ENCODE measurements around the gene DUOXA1. TPM values are rescaled to one million over a fixed set of nuclear protein-coding genes. Genes with fewer than 3 reads are reported as not detected.
A peak's percentile ranks its signal among the peaks of the same experiment; 100 is the strongest.

The DUOXA1 gene
- total RNA-seq, 1 experiment from 2014 or later = 0.09 TPM

DNA sequence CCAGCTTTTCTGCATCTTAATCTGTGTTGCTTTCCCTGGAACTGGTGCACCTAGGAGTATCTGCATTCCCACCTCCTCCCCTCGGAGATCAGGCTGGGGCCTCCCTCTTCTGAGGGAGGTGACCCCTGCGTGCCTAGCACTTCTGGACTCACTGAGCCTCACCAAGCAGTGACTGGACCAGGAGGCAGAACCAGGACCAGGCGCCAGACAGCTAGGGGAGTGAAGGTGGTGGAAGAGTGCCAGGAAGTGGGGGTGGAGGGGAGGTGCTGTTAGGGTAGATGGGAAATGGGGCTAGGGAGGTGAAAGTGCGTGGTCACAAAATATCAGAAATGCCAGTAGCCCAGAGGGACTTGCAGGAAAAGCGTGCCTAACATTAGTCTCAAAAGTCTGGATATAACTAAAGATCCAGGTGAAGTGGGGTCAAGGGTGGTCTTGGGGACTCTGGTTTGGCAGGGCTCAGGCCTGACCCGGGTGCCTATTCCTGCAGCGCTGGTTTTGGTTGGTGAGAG, 14.3 kb downstream of the DUOXA1 start (continued):
- no peak for TF ChIP-seq STAT6 (CRISPR knock-in tag; conservative IDR thresholded peaks at IDR 0.05; ENCODE audit: low read depth)

DNA sequence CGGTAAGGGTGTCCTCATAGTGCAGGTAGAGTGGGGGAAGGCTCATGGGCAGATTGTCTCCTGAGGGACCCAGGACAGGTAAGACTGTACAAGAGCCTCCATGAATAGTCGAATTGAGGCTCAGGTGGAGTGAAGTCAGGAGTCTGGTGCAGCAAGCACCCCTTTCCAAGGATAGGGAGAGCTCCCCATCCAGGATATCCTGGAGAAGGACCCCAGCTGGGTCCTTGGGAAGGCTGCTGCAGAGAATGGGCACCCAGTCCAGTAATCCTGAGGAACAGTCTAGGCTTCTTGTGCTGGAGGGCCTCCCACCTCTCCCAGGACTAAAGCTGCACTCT, 15.0 kb downstream of the DUOXA1 start:
- Mint-ChIP-seq H3K4me1 (peaks cover 44% of the 10 kb centered on the region), H3K27me3 (ENCODE audit: low read depth) (peaks cover 100% of the 10 kb centered on the region), H3K9me3 (no peaks in the 10 kb centered on the region), H3K36me3 (no peaks in the 10 kb centered on the region), H3K27ac (no peak overlapping the region), H3K4me3 (peak overlapping the region; percentile 64)
- no peak for TF ChIP-seq FOXJ3 (CRISPR knock-in tag; IDR thresholded peaks at IDR 0.05; ENCODE audit: borderline replicate concordance)
- TF ChIP-seq ZNF396 (CRISPR knock-in tag; IDR thresholded peaks at IDR 0.05; ENCODE audit: borderline replicate concordance) = no peak
- no peak for TF ChIP-seq TEAD4 (CRISPR knock-in tag; IDR thresholded peaks at IDR 0.05)
- TF ChIP-seq ETV6 (CRISPR knock-in tag; IDR thresholded peaks at IDR 0.05) = no peak
- no peak for TF ChIP-seq FOXK1 (CRISPR knock-in tag; IDR thresholded peaks at IDR 0.05)
- no peak for ATAC-seq
- no peak for DNase-seq (ENCODE audit: low spot score)
- ChIA-PET CTCF (interaction anchor here (1.5 to 8.3 kb wide), 2 partner anchors 8 to 16 kb away, joined by 4 to 231 read pairs; partner anchors contain the start of genes DUOX1 and DUOXA1), POLR2A (no interaction called here)

DNA sequence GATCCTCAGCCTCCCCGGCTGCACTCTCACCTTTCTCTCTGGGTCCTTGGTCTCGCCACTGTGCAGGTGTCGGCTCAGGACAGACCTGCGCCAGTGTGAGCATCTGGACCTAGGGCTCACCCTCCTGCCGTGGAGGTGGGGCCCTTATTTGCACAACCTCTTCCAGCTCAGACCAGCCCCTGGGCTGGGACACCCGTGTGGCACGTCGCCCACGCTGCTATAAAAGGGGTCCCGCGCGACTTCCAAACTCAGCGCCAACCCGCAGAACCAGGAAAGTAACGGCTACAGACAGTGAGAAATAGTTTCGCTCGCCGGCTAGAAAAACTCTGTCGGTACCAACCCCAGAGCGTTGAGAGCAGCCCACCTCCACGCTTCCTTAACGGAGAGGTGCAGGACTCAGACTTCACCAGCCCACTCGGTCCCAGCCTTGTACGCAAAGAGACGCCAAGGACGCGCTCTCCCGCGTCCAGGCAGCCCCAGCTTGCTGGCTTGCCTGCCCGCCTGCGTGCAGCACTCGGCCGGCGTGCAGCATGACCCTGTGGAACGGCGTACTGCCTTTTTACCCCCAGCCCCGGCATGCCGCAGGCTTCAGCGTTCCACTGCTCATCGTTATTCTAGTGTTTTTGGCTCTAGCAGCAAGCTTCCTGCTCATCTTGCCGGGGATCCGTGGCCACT, 15.5 kb downstream of the DUOXA1 start, which contains the start of the genes DUOX2 and DUOXA2:
DUOX2 (minus strand) TSS at position 97 of the 675 bp plus-strand sequence. CDS start 761 bp downstream, outside the sequence.
DUOXA2 (plus strand) TSS at position 251 of the 675 bp plus-strand sequence; CDS start at position 531, 280 bp downstream.
- TF ChIP-seq, protein P1, sequence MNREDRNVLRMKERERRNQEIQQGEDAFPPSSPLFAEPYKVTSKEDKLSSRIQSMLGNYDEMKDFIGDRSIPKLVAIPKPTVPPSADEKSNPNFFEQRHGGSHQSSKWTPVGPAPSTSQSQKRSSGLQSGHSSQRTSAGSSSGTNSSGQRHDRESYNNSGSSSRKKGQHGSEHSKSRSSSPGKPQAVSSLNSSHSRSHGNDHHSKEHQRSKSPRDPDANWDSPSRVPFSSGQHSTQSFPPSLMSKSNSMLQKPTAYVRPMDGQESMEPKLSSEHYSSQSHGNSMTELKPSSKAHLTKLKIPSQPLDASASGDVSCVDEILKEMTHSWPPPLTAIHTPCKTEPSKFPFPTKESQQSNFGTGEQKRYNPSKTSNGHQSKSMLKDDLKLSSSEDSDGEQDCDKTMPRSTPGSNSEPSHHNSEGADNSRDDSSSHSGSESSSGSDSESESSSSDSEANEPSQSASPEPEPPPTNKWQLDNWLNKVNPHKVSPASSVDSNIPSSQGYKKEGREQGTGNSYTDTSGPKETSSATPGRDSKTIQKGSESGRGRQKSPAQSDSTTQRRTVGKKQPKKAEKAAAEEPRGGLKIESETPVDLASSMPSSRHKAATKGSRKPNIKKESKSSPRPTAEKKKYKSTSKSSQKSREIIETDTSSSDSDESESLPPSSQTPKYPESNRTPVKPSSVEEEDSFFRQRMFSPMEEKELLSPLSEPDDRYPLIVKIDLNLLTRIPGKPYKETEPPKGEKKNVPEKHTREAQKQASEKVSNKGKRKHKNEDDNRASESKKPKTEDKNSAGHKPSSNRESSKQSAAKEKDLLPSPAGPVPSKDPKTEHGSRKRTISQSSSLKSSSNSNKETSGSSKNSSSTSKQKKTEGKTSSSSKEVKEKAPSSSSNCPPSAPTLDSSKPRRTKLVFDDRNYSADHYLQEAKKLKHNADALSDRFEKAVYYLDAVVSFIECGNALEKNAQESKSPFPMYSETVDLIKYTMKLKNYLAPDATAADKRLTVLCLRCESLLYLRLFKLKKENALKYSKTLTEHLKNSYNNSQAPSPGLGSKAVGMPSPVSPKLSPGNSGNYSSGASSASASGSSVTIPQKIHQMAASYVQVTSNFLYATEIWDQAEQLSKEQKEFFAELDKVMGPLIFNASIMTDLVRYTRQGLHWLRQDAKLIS (CRISPR knock-in tag; IDR thresholded peaks at IDR 0.05; ENCODE audit: borderline replicate concordance) = no peak
- TF ChIP-seq NR1H2 (CRISPR knock-in tag; IDR thresholded peaks at IDR 0.05) = no peak
- TF ChIP-seq AR (CRISPR knock-in tag; IDR thresholded peaks at IDR 0.05) = no peak
- no peak for TF ChIP-seq ETV6 (CRISPR knock-in tag; IDR thresholded peaks at IDR 0.05)
- TF ChIP-seq ELF4 (CRISPR knock-in tag; IDR thresholded peaks at IDR 0.05; ENCODE audit: low read depth) = no peak
- DNase-seq (ENCODE audit: low spot score) (peak; percentile 23), ATAC-seq (no peak)
- CTCF ChIA-PET = interaction anchor here (1.2 to 8.3 kb wide), 5 partner anchors 9 to 261 kb away, joined by 3 to 231 read pairs (median 4); partner anchors contain the start of genes DUOX1 and DUOXA1
- H3K4me3 Mint-ChIP-seq = peak within 1 kb of the TSS; percentile 64
- H3K27me3 Mint-ChIP-seq (ENCODE audit: low read depth) = peaks cover 100% of the 10 kb centered on the region
- POLR2A ChIA-PET = no interaction called here
- no peak within 1 kb of the TSS for H3K27ac Mint-ChIP-seq
- peaks cover 44% of the 10 kb centered on the region for H3K4me1 Mint-ChIP-seq
- H3K9me3 Mint-ChIP-seq = no peaks in the 10 kb centered on the region
- no peaks in the 10 kb centered on the region for H3K36me3 Mint-ChIP-seq
